ENCODE data around the gene ZNF668. TPM values are rescaled to one million over a fixed set of nuclear protein-coding genes. Genes with fewer than 3 reads are reported as not detected.

The ZNF668 gene
- total and polyA plus RNA-seq, 8 donors = 5.7 to 14.2 (median 10.0) TPM; not detected in 1

- intact Hi-C loops (cut with DNase I; ENCODE audit: low total_unique reads) = no loop called here
- H3K36me3 ChIP-seq = peaks cover 16 to 17% (median 16%) of the 10 kb centered on the region in 4 donors
- H3K27ac ChIP-seq = peak overlapping the region; percentile 86 to 99 (median 97)
- peak in 1 of 2 donors; percentile 47 for DNase-seq
- no peaks in the 10 kb centered on the region for H3K27me3 ChIP-seq
- peak overlapping the region; percentile 92 to 98 (median 94) for H3K4me3 ChIP-seq
- TF ChIP-seq POLR2A (IDR thresholded peaks at IDR 0.05) (no peak), EP300 (IDR thresholded peaks at IDR 0.05) (no peak), CTCF (IDR thresholded peaks at IDR 0.05) (no peak), POLR2AphosphoS5 (IDR thresholded peaks at IDR 0.05) (no peak)
- no peaks in the 10 kb centered on the region for H3K9me3 ChIP-seq
- 1 to 2% (median 1%) methylated on average over 27 of the region's 27 CpGs for WGBS, 5 donors
- H3K4me1 ChIP-seq = peaks cover 22 to 43% (median 37%) of the 10 kb centered on the region in 4 donors
Observed at GRCh38 chr16:31072540-31073141, 1.4 kb downstream of the ZNF668 start.

GRCh38 chr16:31071861-31072260 lies 2.2 kb downstream of the ZNF668 start:
- Histone ChIP-seq H3K4me1 (peaks cover 22 to 43% (median 37%) of the 10 kb centered on the region in 4 donors), H3K36me3 (peaks cover 8 to 10% (median 9%) of the 10 kb centered on the region in 4 donors), H3K27me3 (no peaks in the 10 kb centered on the region), H3K4me3 (peak overlapping the region in 3 of 4 donors; percentile 92 to 97 (median 92)), H3K9me3 (no peaks in the 10 kb centered on the region), H3K27ac (peak overlapping the region in 4 of 5 donors; percentile 86 to 99 (median 97))
- peak in 1 of 2 donors; percentile 38 for DNase-seq
- no peak for TF ChIP-seq EP300 (IDR thresholded peaks at IDR 0.05)
- no peak for TF ChIP-seq POLR2A (IDR thresholded peaks at IDR 0.05)
- TF ChIP-seq POLR2AphosphoS5 (IDR thresholded peaks at IDR 0.05) = no peak
- intact Hi-C loops (cut with DNase I; ENCODE audit: low total_unique reads) = no loop called here
- 31 to 42% (median 35%) methylated on average over 4 of the region's 4 CpGs for WGBS, 5 donors

GRCh38 chr16:31067342-31067741 lies 6.7 kb downstream of the ZNF668 start:
- peaks cover under 1 to 19% (median 17%) of the 10 kb centered on the region in 4 donors for H3K36me3 ChIP-seq
- intact Hi-C loops (cut with DNase I; ENCODE audit: low total_unique reads) = no loop called here
- no peaks in the 10 kb centered on the region for H3K27me3 ChIP-seq
- H3K4me1 ChIP-seq = peaks cover 15 to 45% (median 26%) of the 10 kb centered on the region in 4 donors
- H3K9me3 ChIP-seq = no peaks in the 10 kb centered on the region
- H3K4me3 ChIP-seq = no peak overlapping the region
- TF ChIP-seq CTCF (IDR thresholded peaks at IDR 0.05) = no peak
- TF ChIP-seq POLR2A (IDR thresholded peaks at IDR 0.05) = no peak
- TF ChIP-seq POLR2AphosphoS5 (IDR thresholded peaks at IDR 0.05) = no peak
- H3K27ac ChIP-seq = no peak overlapping the region
- WGBS, 5 donors = 92 to 98% (median 94%) methylated on average over 3 of the region's 3 CpGs
- DNase-seq = no peak

- intact Hi-C loops (cut with DNase I; ENCODE audit: low total_unique reads) = no loop called here
- Histone ChIP-seq H3K27me3 (no peaks in the 10 kb centered on the region), H3K4me3 (no peak overlapping the region), H3K36me3 (peaks cover 19 to 43% (median 39%) of the 10 kb centered on the region in 4 donors), H3K27ac (peak overlapping the region in 4 of 5 donors; percentile 43 to 74 (median 56)), H3K9me3 (no peaks in the 10 kb centered on the region), H3K4me1 (peaks cover 10 to 40% (median 14%) of the 10 kb centered on the region in 4 donors)
- 46 to 80% (median 78%) methylated on average over 4 of the region's 4 CpGs for WGBS, 5 donors
- DNase-seq = peak in 1 of 2 donors; percentile 79
- TF ChIP-seq CTCF (IDR thresholded peaks at IDR 0.05) (no peak), POLR2AphosphoS5 (IDR thresholded peaks at IDR 0.05) (peak in 1 of 3 donors; percentile 18), EP300 (IDR thresholded peaks at IDR 0.05) (no peak), POLR2A (IDR thresholded peaks at IDR 0.05) (no peak)
Observed at GRCh38 chr16:31064882-31065461, 9.1 kb downstream of the ZNF668 start.

All from stomach (tissue), 9 donors.